GM18519 (cell line): ENCODE measurements around the gene CARNS1.
A peak's percentile ranks its signal among the peaks of the same experiment; 100 is the strongest.
"Not testable (repeated sequence)": the region's sequence is repeated elsewhere in the genome, so short reads cannot be mapped to it uniquely, and the experiment has no call there.

Source experiments
- ATAC-seq: cut with Tn5 transposase; IDR thresholded peaks from one replicate; pipeline ENCODE4 v1.9.1; 2021; ENCODE audit warnings: mild to moderate bottlenecking, moderate library complexity; ENCODE audit not compliant: unreplicated experiment, low FRiP score

The CARNS1 gene

DNA sequence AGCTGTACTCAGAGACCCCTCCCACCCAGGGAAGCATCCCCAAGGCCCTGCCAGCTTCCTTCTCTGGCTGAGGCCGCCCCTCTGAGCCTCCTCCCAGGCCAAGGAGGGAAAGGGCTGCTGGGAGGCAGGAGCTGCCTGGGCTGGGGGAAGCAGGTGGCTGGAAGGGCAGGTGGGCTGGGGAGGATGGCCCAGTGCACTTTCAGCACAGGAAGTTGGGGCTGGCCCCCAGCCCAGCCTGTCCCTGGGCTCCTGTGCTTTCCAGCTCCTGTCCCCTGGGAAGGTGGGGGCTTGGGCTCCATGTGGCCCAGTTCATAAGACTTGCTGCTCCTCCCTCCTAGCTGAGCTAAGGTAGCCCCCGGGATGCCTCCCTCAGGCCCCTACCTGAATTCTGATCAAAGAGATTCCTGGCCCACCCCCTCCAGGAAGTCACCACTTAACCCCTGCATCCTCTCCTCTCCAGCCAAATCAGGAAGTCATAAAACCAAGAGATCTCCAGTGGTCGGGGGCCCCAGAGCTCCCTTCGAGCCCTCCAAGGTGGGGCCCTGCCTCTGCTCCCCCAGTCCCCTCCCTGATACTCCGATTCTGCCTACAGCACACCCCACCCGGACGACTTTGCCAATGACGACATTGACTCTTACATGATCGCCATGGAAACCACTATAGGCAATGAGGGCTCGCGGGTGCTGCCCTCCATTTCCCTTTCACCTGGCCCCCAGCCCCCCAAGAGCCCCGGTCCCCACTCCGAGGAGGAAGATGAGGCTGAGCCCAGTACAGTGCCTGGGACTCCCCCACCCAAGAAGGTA, 18.7 kb upstream of the CARNS1 start:
- no peak for ATAC-seq

- ATAC-seq: no peak
Measured at GRCh38 chr11:67397536-67397935, 17.9 kb upstream of the CARNS1 start.

DNA sequence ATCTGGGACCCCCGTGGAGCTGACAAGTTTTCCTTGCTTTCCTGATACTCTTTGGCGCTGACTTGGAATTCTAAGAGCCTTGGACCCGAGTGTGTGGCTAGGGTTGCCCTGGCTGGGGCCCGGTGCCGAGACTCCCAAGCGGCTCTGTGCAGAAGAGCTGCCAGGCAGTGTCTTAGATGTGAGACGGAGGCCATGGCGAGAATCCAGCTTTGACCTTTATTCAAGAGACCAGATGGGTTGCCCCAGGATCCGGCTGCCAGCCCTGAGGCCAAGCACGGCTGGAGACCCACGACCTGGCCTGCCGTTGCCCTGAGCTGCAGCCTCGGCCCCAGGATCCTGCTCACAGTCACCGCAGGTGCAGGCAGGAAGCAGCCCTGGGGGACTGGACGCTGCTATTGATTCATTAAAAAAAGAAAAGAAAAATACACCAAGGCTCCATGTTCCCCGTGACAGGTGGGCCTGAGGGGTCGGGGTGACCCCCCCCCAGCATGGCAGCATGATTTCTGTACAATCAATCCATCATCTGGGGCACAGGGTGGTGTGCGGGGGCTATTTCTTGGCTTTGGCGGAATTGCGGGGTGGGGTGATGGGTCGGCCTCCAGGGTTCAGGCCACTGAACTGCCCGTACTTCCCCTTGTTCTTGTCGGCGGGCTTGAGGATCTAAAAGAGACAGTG, 17.4 kb upstream of the CARNS1 start:
- ATAC-seq: no peak

DNA sequence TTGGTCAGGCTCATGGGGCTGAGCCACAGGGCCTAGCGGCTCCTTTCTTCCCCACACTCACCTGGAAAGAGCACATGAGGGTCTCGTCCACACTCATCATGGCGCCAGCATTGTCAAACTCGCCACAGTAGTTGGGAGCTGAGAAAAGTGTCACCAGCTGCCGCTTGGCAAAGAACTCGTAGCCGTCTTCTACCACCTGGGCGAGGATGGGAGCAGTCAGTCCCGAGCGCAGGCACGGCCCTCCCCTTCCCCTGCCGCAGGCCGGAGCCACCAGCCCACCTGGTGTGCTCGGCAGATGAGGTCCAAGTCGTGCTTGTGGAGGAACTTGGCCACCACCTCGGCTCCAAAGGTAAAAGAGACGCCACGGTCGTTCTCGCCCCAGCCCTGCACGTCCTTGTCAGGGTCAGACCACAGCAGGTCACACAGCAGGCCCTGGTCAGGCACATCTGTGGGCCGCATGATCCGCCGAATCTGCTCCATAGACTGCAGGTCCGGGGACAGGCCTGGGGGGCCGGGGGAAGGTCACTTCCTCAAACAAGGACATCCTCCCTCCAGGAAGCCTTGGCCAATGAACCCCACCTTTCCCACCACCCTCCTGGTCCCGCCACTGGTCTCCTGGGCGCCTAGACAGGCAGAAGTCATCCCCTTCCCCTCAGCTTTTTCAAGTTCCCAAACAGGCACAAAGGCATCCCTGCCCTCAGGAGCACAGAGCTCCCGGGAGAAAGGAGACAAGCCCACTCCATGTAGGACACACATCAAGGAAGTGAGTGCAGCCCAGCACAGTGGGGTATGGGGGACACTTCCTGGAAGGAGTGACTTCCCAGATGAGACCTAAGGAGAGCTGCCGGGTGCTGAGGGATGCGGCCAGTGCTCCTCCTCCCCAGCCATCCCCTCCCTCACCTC, 16.6 kb upstream of the CARNS1 start:
- ATAC-seq: no peak

DNA sequence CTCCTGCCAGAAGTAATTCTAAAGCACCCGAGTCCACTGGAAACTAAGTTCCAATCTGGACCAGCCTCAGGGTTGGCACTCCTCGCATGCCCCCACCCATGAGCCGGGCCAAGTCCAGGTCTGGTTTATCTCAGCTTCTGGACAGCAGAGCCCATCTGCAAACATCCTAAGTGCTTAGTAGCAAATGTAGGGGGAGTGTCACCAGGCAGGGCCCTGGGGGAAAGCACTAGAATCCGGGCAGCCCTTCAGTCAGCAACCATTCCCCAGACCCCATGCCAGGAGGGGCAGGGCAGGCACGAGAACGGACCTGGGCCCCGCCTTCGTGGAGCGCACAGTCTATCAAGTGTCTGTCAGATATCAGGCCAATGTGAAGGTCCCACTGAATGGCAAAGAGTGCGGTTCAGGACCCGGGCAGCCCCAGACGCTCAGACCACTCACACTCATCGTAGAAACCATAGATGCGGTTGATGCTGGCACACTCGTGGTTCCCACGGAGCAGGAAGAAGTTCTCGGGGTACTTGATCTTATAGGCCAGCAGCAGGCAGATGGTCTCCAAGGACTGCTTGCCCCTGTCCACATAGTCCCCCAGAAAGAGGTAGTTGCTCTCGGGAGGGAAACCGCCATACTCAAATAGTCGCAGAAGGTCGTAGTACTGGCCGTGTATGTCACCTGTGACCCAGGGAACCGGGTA, 15.1 kb upstream of the CARNS1 start:
- ATAC-seq: no peak

- ATAC-seq: peak; percentile 14
Measured at GRCh38 chr11:67400942-67401494, 14.5 kb upstream of the CARNS1 start.

GRCh38 chr11:67401495-67402191, 13.8 kb upstream of the CARNS1 start, which contains the start of gene PPP1CA:
PPP1CA (minus strand) TSS chr11:67401858; CDS start chr11:67401782, 76 bp downstream.
- peak; percentile 32 for ATAC-seq

- ATAC-seq: not testable (repeated sequence)
Measured at GRCh38 chr11:67402192-67402839, 13.2 kb upstream of the CARNS1 start.

DNA sequence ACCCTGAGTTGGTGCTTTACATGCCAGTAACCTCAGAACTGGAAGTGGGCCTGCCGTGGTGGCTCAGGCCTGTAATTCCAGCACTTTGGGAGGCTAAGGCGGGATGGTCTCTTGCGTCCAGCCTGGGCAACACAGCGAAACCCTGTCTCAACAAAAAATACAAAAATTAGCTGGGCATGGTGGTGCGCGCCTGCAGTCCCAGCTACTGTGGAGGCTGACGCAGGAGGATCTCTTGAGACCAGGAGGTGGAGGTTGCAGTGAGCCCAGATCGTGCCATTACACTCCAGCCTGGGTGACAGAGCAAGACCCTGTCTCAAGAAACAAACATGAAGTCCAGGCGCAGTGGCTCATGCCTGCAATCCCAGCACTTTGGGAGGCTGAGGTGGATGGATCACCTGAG, 12.4 kb upstream of the CARNS1 start:
- ATAC-seq: not testable (repeated sequence)

DNA sequence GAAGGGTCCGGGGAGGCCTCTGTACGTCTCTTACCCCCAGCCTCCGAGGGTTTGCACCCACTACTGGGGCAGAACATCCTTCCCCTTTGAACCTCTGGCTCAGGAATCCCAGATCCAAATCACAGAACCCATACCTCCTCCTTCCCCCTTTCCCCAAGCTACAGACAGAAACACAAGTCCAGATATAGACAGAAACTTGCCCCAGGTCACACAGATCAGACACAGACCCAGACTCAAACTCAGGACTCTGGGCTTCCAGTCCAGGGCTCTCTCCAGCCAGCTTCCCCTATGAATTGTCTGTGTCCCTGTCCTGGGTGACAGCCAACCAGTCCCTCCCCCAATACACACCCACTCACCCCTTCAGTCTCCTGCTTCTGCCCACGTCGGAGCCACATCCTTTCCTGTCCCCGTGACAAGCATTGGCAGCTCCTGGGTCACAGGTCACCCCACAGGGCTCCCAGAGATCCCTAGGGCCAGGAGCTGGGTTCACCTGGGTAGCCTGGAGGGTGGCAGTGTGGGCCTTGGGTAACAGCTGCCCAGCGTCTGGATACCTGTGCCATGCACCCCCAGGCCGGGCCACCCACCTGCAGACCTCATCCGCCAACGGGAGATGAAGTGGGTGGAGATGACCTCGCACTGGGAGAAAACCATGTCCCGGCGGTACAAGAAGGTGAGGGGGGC, 10.8 kb upstream of the CARNS1 start:
- ATAC-seq: no peak

DNA sequence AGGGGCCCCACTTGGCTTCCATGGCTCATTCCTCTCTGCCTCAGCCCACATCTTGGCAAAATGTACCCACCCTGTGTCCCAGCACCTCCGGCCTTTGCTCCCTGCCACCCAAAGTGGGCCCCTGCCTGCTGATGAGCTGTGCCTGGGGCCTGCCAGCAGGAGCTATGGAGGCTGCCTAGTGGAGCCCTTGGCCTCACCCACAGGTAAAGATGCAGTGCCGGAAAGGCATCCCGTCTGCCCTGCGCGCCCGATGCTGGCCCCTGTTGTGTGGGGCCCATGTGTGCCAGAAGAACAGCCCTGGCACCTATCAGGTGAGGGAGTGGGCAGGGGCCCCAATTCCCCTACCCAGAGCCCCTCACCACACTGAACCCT, 10.3 kb upstream of the CARNS1 start:
- ATAC-seq: no peak

DNA sequence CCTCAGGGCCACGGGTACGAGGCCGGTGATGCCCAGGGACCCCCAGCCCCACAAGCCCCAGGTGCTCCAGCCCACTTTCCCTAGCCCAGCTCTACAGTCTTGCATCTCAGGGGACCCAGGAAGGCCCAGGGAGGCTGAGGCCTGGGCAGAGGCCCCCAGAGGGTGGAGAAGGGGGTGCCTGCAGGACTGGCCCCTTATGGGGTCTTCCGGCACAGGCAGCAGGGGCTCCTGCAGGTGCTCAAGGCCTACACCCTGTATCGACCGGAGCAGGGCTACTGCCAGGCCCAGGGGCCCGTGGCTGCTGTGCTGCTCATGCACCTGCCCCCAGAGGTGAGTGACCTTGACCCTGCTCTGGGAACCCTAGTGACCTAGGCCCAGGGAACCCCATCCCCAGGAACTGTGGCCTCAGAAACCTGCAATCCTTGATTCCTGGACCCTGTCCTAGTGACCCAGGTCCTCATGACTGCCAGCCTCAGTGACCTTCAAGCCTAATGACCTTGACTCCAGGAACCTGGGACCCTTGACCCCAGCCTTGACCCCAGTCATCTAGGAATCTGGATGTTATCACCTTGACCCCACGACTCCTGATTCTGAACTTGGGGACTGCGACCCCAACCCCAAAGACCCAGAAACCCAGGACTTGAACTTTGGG, 9.7 kb upstream of the CARNS1 start:
- ATAC-seq: no peak

DNA sequence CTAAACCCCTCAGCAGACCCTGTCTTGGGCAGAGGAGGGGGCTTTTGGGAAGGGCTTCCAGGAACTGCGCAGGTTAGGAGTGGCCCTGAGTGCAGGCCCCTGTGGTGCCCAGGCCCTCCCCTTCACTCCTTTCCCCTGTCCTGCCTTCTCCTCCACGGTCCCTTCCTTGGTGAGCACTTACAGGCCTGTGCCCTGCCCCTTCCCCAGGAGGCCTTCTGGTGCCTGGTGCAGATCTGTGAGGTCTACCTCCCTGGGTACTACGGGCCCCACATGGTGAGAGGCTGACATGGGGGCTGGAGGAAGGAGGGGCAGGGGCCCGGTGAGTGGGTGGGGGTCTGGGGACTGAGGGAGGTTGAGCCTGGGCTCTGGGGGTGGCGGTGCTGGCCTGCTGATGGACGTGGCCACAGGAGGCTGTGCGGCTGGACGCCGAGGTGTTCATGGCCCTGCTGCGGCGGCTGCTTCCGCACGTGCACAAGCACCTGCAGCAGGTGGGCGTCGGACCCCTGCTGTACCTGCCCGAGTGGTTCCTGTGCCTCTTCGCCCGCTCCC, 9.0 kb upstream of the CARNS1 start:
- no peak for ATAC-seq

GRCh38 chr11:67406969-67407687, 8.3 kb upstream of the CARNS1 start:
- no peak for ATAC-seq

GRCh38 chr11:67407688-67408163, 7.8 kb upstream of the CARNS1 start:
- ATAC-seq: no peak

DNA sequence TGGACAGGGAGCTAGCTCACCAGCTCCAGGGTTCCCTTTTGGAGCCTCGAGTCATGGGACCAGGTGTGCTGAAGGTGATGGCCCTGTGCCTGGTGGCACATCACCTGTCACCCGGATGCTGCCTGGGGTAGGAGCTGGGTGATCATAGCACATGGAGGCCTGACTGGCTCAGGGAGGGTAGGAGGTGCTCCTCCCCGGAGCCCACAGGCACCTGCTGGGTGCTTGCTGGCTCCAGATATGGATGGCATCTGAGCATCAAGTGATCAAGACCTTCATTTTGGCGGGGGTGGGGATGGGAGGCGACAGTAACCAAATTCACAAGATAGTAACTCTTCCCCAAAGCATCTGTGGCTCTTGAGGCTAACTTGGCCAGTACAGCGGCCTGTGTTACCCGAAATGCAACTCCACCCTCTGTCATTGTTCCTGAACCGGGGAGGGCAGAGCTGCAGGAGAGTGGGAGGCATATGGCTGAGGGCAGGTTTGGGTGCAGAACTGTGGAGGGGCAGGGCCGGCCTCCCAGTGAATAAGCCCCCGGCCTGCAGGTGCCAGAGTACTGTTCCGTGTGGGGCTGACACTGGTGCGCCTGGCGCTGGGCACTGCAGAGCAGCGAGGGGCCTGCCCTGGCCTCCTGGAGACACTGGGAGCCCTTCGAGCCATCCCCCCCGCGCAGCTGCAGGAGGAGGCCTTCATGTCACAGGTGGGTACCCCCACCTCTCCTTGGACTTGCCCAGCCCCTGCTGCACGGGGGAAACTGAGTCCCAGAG, 6.9 kb upstream of the CARNS1 start:
- no peak for ATAC-seq
